Kidney (tissue), 14 donors: Measurements from ENCODE around the gene EIF4E2. TPM values are rescaled to one million over a fixed set of nuclear protein-coding genes. Genes with fewer than 3 reads are reported as not detected.

Source experiments
- DNase-seq, 5 donors: peaks; one replicate each; pipeline ENCODE4 v3.0.0-alpha.2; 2013 to 2020
- FAIRE-seq: peaks from 2 replicates; lab custom pipeline; 2012; peaks lifted over from hg19 to GRCh38; lab: Jason Lieb, UNC
- H3K27ac ChIP-seq, 2 donors: one replicate each; pipeline ENCODE4 v1.7.0; 2013; ENCODE audit warnings: low read depth in 2 of 2, low read length in 2 of 2, inconsistent platforms in 1 of 2
- H3K27me3 ChIP-seq: one replicate; pipeline ENCODE4 v1.7.1; 2013; ENCODE audit warnings: low read length, inconsistent platforms; ENCODE audit not compliant: control insufficient read depth, insufficient read depth
- H3K36me3 ChIP-seq, 3 donors: one replicate each; pipeline versions ENCODE4 v1.7.0 to v1.7.1; 2013; ENCODE audit warnings: low read length in 3 of 3, control low read depth in 1 of 3, inconsistent platforms in 1 of 3; ENCODE audit not compliant: insufficient read depth in 3 of 3, control insufficient read depth in 2 of 3
- H3K4me1 ChIP-seq, 3 donors: one replicate each; pipeline versions ENCODE4 v1.7.0 to v1.7.1; 2013; ENCODE audit warnings: low read length in 3 of 3, inconsistent platforms in 1 of 3, low read depth in 1 of 3; ENCODE audit not compliant: control insufficient read depth in 2 of 3, insufficient read depth in 2 of 3
- H3K4me3 ChIP-seq, 3 donors: one replicate each; pipeline versions ENCODE4 v1.7.0 to v1.8.1; 2013; ENCODE audit warnings: low read length in 3 of 3, control low read depth in 1 of 3, inconsistent platforms in 1 of 3
- H3K9ac ChIP-seq, 3 donors: one replicate each; pipeline versions ENCODE4 v1.7.0 to v1.7.1; 2013; ENCODE audit warnings: low read length in 3 of 3, control low read depth in 1 of 3, inconsistent platforms in 1 of 3
- H3K9me3 ChIP-seq, 3 donors: one replicate each; pipeline versions ENCODE4 v1.7.0 to v1.7.1; 2013; ENCODE audit warnings: low read length in 3 of 3, control low read depth in 1 of 3, inconsistent platforms in 1 of 3; ENCODE audit not compliant: control insufficient read depth in 2 of 3, insufficient read depth in 1 of 3
- CTCF ChIP-seq: IDR thresholded peaks from 3 replicates; pipeline ENCODE4 v1.5.1; 2012; ENCODE audit warnings: mild to moderate bottlenecking, moderate library complexity, borderline replicate concordance; ENCODE audit not compliant: insufficient read depth; ENCODE audit errors: extremely low read depth
- intact Hi-C: fragments of 100-400 bp; cut with DNase I; formaldehyde crosslinking; loops from one replicate; pipeline ENCODE4 v1.11.1; 2022
- polyA plus RNA-seq: library from polyadenylated mRNA; stranded (reverse); fragments of 350-450 nt; fragmentation: Illumina TruSeq; extraction: RNeasy Lipid Tissue Mini Kit (QIAGEN cat#74804); gene quantifications from one replicate; pipeline ENCODE4 v1.2.3, GENCODE V29; 2014; ENCODE audit warnings: low read depth, low replicate concordance; ENCODE audit not compliant: insufficient read depth
- total RNA-seq: library from RNA; stranded (reverse); fragmentation: NEBNext Ultra II Directional; extraction: Animal tissue kit (Norgen Biotek cat#: 25700); gene quantifications from one replicate; pipeline ENCODE4 v1.2.1, GENCODE V29; 2021
- donor health status: control.
- donor health status: control.
- donor health status: control.
- donor health status: control.
- donor health status: control.
- donor health status: DM: yes; HTN: yes; CAD: no.
- donor health status: Normal renal cell carcinoma (clear cell type).

EIF4E2 gene
- total and polyA plus RNA-seq, 2 donors from 2014 or later = 78.3 to 79.2 TPM

GRCh38 chr2:232562515-232563151, 12.1 kb downstream of the EIF4E2 start:
- Histone ChIP-seq H3K9me3 (no peaks in the 10 kb centered on the region), H3K4me3 (no peak overlapping the region), H3K9ac (no peak overlapping the region), H3K27me3 (no peaks in the 10 kb centered on the region), H3K27ac (no peak overlapping the region), H3K4me1 (no peaks in the 10 kb centered on the region), H3K36me3 (peaks cover 3 to 51% (median 27%) of the 10 kb centered on the region in 3 donors)
- DNase-seq = no peak
- FAIRE-seq = no peak
- intact Hi-C loops = no loop called here
- no peak for TF ChIP-seq CTCF

- Histone ChIP-seq H3K9me3 (no peaks in the 10 kb centered on the region), H3K4me1 (no peaks in the 10 kb centered on the region), H3K27me3 (no peaks in the 10 kb centered on the region), H3K27ac (no peak overlapping the region), H3K36me3 (peaks cover 7 to 56% (median 36%) of the 10 kb centered on the region in 3 donors), H3K9ac (no peak overlapping the region), H3K4me3 (no peak overlapping the region)
- no peak for DNase-seq
- no peak for TF ChIP-seq CTCF
- intact Hi-C loops = no loop called here
- no peak for FAIRE-seq
Observed at GRCh38 chr2:232563580-232563979, 13.1 kb downstream of the EIF4E2 start.

- no peak for FAIRE-seq
- Histone ChIP-seq H3K27me3 (no peaks in the 10 kb centered on the region), H3K4me3 (no peak overlapping the region), H3K4me1 (peaks cover 0 to 18% (median 3%) of the 10 kb centered on the region in 3 donors), H3K9ac (no peak overlapping the region), H3K27ac (no peak overlapping the region), H3K36me3 (peaks cover 7 to 52% (median 44%) of the 10 kb centered on the region in 3 donors), H3K9me3 (no peaks in the 10 kb centered on the region)
- TF ChIP-seq CTCF = no peak
- DNase-seq = peak in 1 of 5 donors; percentile 5
- intact Hi-C loops = no loop called here
Observed at GRCh38 chr2:232567721-232568120, 17.2 kb downstream of the EIF4E2 start.
